OCI-LY1 (cell line): ENCODE data around the gene CMAS.

ENCODE experiments used
- H2AFZ ChIP-seq: fragments of 200-600 bp; sonication (generic), shearing (Covaris generic); 2 replicates; pipeline ENCODE4 v1.6.0; 2014; ENCODE audit warnings: antibody characterized with exemption, mild to moderate bottlenecking, low read length
- H3F3A ChIP-seq: fragments of 200-600 bp; sonication (generic), shearing (Covaris generic); 2 replicates; pipeline ENCODE4 v1.6.0; 2014; ENCODE audit warnings: mild to moderate bottlenecking, antibody characterized with exemption, low read length, moderate library complexity; ENCODE audit not compliant: insufficient read depth
- H3K27ac ChIP-seq: fragments of 200-600 bp; sonication (generic); 2 replicates; pipeline ENCODE4 v1.5.1; 2014; ENCODE audit warnings: low read length, mixed run types, mild to moderate bottlenecking, low read depth; ENCODE audit not compliant: poor library complexity, severe bottlenecking
- H3K27me3 ChIP-seq: fragments of 200-600 bp; sonication (generic); 2 replicates; pipeline ENCODE4 v1.6.0; 2014; ENCODE audit warnings: antibody characterized with exemption, mild to moderate bottlenecking, low read length, moderate library complexity; ENCODE audit not compliant: insufficient read depth
- H3K36me3 ChIP-seq: fragments of 200-600 bp; sonication (generic); 2 replicates; pipeline ENCODE4 v1.6.1; 2014; ENCODE audit warnings: mild to moderate bottlenecking, antibody characterized with exemption, low read length, moderate library complexity, mixed read lengths; ENCODE audit not compliant: insufficient read depth
- H3K4me1 ChIP-seq: fragments of 200-600 bp; sonication (generic); 2 replicates; pipeline ENCODE4 v1.5.1; 2014; ENCODE audit warnings: mild to moderate bottlenecking, low read length, moderate library complexity; ENCODE audit not compliant: insufficient read depth, severe bottlenecking
- H3K4me2 ChIP-seq: fragments of 200-600 bp; sonication (generic), shearing (Covaris generic); 2 replicates; pipeline ENCODE4 v1.6.1; 2014; ENCODE audit warnings: low read length
- H3K4me3 ChIP-seq: fragments of 200-600 bp; sonication (generic); 2 replicates; pipeline ENCODE4 v1.5.1; 2014; ENCODE audit warnings: low read length, low read depth, mild to moderate bottlenecking, mixed read lengths; ENCODE audit not compliant: poor library complexity, severe bottlenecking
- H3K79me2 ChIP-seq: fragments of 200-600 bp; shearing (Covaris generic); 2 replicates; pipeline ENCODE4 v1.6.1; 2016; ENCODE audit warnings: mixed run types, low read length, mixed read lengths; ENCODE audit not compliant: insufficient read depth
- H3K9ac ChIP-seq: fragments of 200-600 bp; sonication (generic), shearing (Covaris generic); 2 replicates; pipeline ENCODE4 v1.6.1; 2014; ENCODE audit warnings: mild to moderate bottlenecking, low read length, mixed read lengths
- H3K9me2 ChIP-seq: fragments of 200-600 bp; sonication (generic), shearing (Covaris generic); 2 replicates; pipeline ENCODE4 v1.6.1; 2014; ENCODE audit warnings: low read depth, mild to moderate bottlenecking, low read length, mixed read lengths
- H3K9me3 ChIP-seq: fragments of 200-600 bp; shearing (Covaris generic); 2 replicates; pipeline ENCODE4 v1.6.1; 2014; ENCODE audit warnings: low read length, mixed read lengths
- H4K20me1 ChIP-seq: fragments of 200-600 bp; sonication (generic), shearing (Covaris generic); 2 replicates; pipeline ENCODE4 v1.6.0; 2016; ENCODE audit warnings: mild to moderate bottlenecking, low read length; ENCODE audit not compliant: insufficient read depth
- CTCF ChIP-seq: fragments of 200-600 bp; sonication (generic), shearing (Covaris generic); IDR thresholded peaks from 2 replicates; pipeline ENCODE4 v1.5.1; 2017; ENCODE audit warnings: mild to moderate bottlenecking, antibody characterized with exemption, low read length, moderate library complexity, mixed read lengths
- EZH2 ChIP-seq: fragments of 200-600 bp; sonication (generic), shearing (Covaris generic); IDR thresholded peaks from 2 replicates; pipeline ENCODE4 v1.8.0; 2017; ENCODE audit warnings: borderline replicate concordance, mixed run types, mild to moderate bottlenecking, antibody characterized with exemption, low read length, moderate library complexity, mixed read lengths

The CMAS gene

GRCh38 chr12:22034709-22035506 is 11.1 kb upstream of the CMAS start:
- H3K4me1 ChIP-seq: peaks cover 5% of the 10 kb centered on the region
- no peak overlapping the region for H3K27ac ChIP-seq
- no peak overlapping the region for H3K9ac ChIP-seq
- no peaks in the 10 kb centered on the region for H3K9me2 ChIP-seq
- no peak overlapping the region for H3K4me3 ChIP-seq
- H3K36me3 ChIP-seq: no peaks in the 10 kb centered on the region
- no peaks in the 10 kb centered on the region for H3K79me2 ChIP-seq
- no peaks in the 10 kb centered on the region for H3K27me3 ChIP-seq
- TF ChIP-seq CTCF (no peak), EZH2 (no peak)
- no peak overlapping the region for H3K4me2 ChIP-seq
- no peaks in the 10 kb centered on the region for H3F3A ChIP-seq
- no peak overlapping the region for H2AFZ ChIP-seq
- H4K20me1 ChIP-seq: no peaks in the 10 kb centered on the region
- H3K9me3 ChIP-seq: no peaks in the 10 kb centered on the region

- Histone ChIP-seq H3K27ac (no peak overlapping the region), H3K9me3 (no peaks in the 10 kb centered on the region), H3K4me2 (no peak overlapping the region), H3K9me2 (no peaks in the 10 kb centered on the region), H3K27me3 (no peaks in the 10 kb centered on the region), H2AFZ (no peak overlapping the region), H3K79me2 (no peaks in the 10 kb centered on the region), H3K4me3 (no peak overlapping the region), H3K4me1 (peaks cover 5% of the 10 kb centered on the region), H3K36me3 (no peaks in the 10 kb centered on the region), H3F3A (no peaks in the 10 kb centered on the region), H4K20me1 (no peaks in the 10 kb centered on the region), H3K9ac (no peak overlapping the region)
- TF ChIP-seq EZH2 (no peak), CTCF (no peak)
Observed at GRCh38 chr12:22037947-22038346, 8.1 kb upstream of the CMAS start.

- Histone ChIP-seq H3K4me2 (no peak overlapping the region), H3K4me1 (peaks cover 5% of the 10 kb centered on the region), H3K9me2 (no peaks in the 10 kb centered on the region), H3K27me3 (no peaks in the 10 kb centered on the region), H3K9ac (no peak overlapping the region), H3K9me3 (no peaks in the 10 kb centered on the region), H3F3A (no peaks in the 10 kb centered on the region), H4K20me1 (no peaks in the 10 kb centered on the region), H3K79me2 (no peaks in the 10 kb centered on the region), H2AFZ (no peak overlapping the region), H3K36me3 (no peaks in the 10 kb centered on the region), H3K27ac (no peak overlapping the region), H3K4me3 (no peak overlapping the region)
- TF ChIP-seq CTCF: no peak
- no peak for TF ChIP-seq EZH2
Observed at GRCh38 chr12:22038734-22039133, 7.3 kb upstream of the CMAS start.
